Hepatocyte (in vitro differentiated cells): ENCODE measurements around the gene MPC1. TPM values are rescaled to one million over a fixed set of nuclear protein-coding genes. Genes with fewer than 3 reads are reported as not detected.
"Not testable (repeated sequence)": the region's sequence is repeated elsewhere in the genome, so short reads cannot be mapped to it uniquely, and the experiment has no call there.

Experiments used
- DNase-seq: peaks from one replicate; pipeline ENCODE4 v3.0.0-alpha.2; 2016; ENCODE audit warnings: low spot score
- H2AFZ ChIP-seq: fragments of 200-600 bp; sonication (generic); 2 replicates; pipeline ENCODE4 v1.6.0; 2016; ENCODE audit warnings: antibody characterized with exemption, mild to moderate bottlenecking
- H3K27ac ChIP-seq: fragments of 200-600 bp; sonication (generic); 2 replicates; pipeline ENCODE4 v1.5.1; 2016; ENCODE audit warnings: mild to moderate bottlenecking
- H3K27me3 ChIP-seq: fragments of 200-600 bp; sonication (generic); 2 replicates; pipeline ENCODE4 v1.6.1; 2016
- H3K36me3 ChIP-seq: fragments of 200-600 bp; sonication (generic); replicated peaks from 2 replicates; pipeline ENCODE4 v1.5.1; 2016; ENCODE audit warnings: low read depth; ENCODE audit not compliant: insufficient read depth
- H3K4me1 ChIP-seq: fragments of 200-600 bp; sonication (generic); 2 replicates; pipeline ENCODE4 v1.5.1; 2016; ENCODE audit warnings: mild to moderate bottlenecking, moderate library complexity; ENCODE audit not compliant: insufficient read depth
- H3K4me2 ChIP-seq: fragments of 200-600 bp; sonication (generic); 2 replicates; pipeline ENCODE4 v1.6.0; 2016
- H3K4me3 ChIP-seq: fragments of 200-600 bp; sonication (generic); 2 replicates; pipeline ENCODE4 v1.5.1; 2016; ENCODE audit warnings: mild to moderate bottlenecking
- H3K79me2 ChIP-seq: fragments of 200-600 bp; sonication (generic); 2 replicates; pipeline ENCODE4 v1.6.0; 2017; ENCODE audit warnings: mild to moderate bottlenecking
- H3K9me2 ChIP-seq: fragments of 200-600 bp; sonication (generic); replicated peaks from 2 replicates; pipeline ENCODE4 v1.6.0; 2017; ENCODE audit warnings: mild to moderate bottlenecking; ENCODE audit not compliant: insufficient read depth
- H3K9me3 ChIP-seq: fragments of 200-600 bp; sonication (generic); 2 replicates; pipeline ENCODE4 v1.5.1; 2016; ENCODE audit warnings: low read depth, mild to moderate bottlenecking
- H4K20me1 ChIP-seq: fragments of 200-600 bp; sonication (generic); 2 replicates; pipeline ENCODE4 v1.6.0; 2016; ENCODE audit warnings: mild to moderate bottlenecking; ENCODE audit not compliant: insufficient read depth, poor library complexity, severe bottlenecking
- CTCF ChIP-seq: fragments of 200-600 bp; sonication (generic); IDR thresholded peaks from 2 replicates; pipeline ENCODE4 v1.5.1; 2016; ENCODE audit warnings: antibody characterized with exemption, mild to moderate bottlenecking; ENCODE audit not compliant: poor library complexity
- EZH2 ChIP-seq: fragments of 200-600 bp; sonication (generic); IDR thresholded peaks from 2 replicates; pipeline ENCODE4 v1.6.1; 2016; ENCODE audit warnings: antibody characterized with exemption, mild to moderate bottlenecking, borderline replicate concordance
- EZH2phosphoT487 ChIP-seq: fragments of 200-600 bp; sonication (generic); IDR thresholded peaks from one replicate; pipeline ENCODE4 v1.6.1; 2018; ENCODE audit warnings: antibody characterized with exemption, mild to moderate bottlenecking, low read depth, moderate library complexity; ENCODE audit not compliant: unreplicated experiment, severe bottlenecking
- WGBS: methylation state at CpG from one replicate; pipeline ENCODE4 v1.1.6; 2016; ENCODE audit warnings: low lambda C conversion rate; ENCODE audit errors: missing lambda C conversion rate; 5-methylcytosine and 5-hydroxymethylcytosine counted together
- polyA plus RNA-seq: library from polyadenylated mRNA; unstranded; fragments of >200 nt; fragmentation: Nextera tagmentation; extraction: Ambion mirVana; gene quantifications from 2 replicates; pipeline ENCODE4 v1.2.1, GENCODE V29; 2016
- total RNA-seq: library from RNA; depleted of rRNA; stranded (reverse); fragments of >200 nt; gene quantifications from 2 replicates; pipeline ENCODE4 v1.2.3, GENCODE V29; 2014

The MPC1 gene
- total and polyA plus RNA-seq, 2 experiments from 2014 or later: 70.2 to 75.4 TPM

DNA sequence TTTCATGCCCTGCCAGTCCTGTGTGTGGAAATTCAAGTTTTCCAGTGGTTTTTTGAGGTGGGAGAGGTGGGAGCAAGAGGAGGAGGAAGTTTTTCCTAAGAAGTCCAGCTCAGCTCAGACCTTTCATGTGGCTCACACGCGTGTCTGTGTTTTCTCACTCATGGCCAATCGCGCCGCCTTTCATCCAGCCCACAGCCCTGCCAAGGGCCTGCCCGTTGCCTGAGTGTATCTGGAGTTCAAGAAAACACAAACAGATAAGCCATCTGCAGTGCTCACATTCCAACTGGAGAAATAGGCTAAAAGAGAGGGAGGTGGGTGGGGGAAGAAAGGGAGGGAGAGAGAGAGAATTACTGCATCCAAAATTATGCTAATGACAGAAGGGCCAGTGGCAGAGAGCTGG, 12.6 kb upstream of the MPC1 start:
- Histone ChIP-seq H3K9me2 (no peaks in the 10 kb centered on the region), H3K27ac (no peak overlapping the region), H3K4me3 (no peak overlapping the region), H2AFZ (no peak overlapping the region), H3K4me1 (no peaks in the 10 kb centered on the region), H3K4me2 (no peak overlapping the region), H4K20me1 (no peaks in the 10 kb centered on the region), H3K79me2 (no peaks in the 10 kb centered on the region), H3K9me3 (no peaks in the 10 kb centered on the region), H3K36me3 (no peaks in the 10 kb centered on the region), H3K27me3 (no peaks in the 10 kb centered on the region)
- TF ChIP-seq EZH2: no peak
- no peak for TF ChIP-seq CTCF
- no peak for TF ChIP-seq EZH2phosphoT487
- DNase-seq: no peak
- 38% methylated on average over 6 of the region's 6 CpGs for WGBS

DNA sequence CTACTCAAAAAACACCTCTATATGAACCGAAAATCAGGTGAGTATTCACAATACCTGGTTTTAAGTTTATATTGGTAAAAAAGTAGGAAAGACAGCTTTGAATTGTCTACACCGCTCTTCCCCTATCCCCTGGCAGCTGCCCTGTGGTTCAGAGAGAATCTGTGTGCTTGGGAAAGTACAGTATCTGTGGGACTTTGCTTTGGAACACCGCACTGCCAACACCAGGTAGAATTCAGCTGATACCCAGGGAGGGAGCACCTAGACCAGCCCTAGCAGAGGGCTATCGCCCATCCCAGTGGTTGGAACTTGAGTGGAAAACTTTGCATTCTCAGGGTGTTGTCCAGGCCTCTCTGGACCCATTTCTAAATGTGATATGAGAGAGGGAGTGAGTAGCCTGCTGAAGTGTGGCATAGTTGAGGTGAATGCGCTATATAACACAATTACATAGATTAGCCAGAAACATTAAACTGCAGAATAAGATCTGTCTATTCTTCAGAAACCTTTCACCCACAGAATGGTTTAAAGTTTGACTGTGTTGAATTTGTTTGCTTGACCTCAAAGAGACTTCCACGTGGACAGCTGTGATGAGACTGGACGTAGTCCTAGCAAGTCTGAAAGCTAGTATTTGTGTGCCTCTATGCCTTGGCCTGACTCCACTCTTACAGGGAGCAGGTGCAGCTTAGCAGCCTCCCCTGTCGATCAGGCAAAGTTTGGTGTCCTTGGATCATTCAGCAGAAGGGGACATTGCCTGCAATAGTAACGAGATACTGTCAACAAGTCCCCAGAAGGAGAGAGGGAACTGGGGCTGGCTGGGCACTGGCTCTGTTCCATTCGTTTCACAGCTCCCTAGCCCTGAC, 11.5 kb upstream of the MPC1 start:
- Histone ChIP-seq H2AFZ (no peak overlapping the region), H3K36me3 (no peaks in the 10 kb centered on the region), H3K4me3 (no peak overlapping the region), H3K27me3 (no peaks in the 10 kb centered on the region), H4K20me1 (no peaks in the 10 kb centered on the region), H3K79me2 (no peaks in the 10 kb centered on the region), H3K4me1 (no peaks in the 10 kb centered on the region), H3K4me2 (no peak overlapping the region), H3K9me2 (no peaks in the 10 kb centered on the region), H3K9me3 (no peaks in the 10 kb centered on the region), H3K27ac (no peak overlapping the region)
- TF ChIP-seq EZH2: no peak
- TF ChIP-seq EZH2phosphoT487: no peak
- TF ChIP-seq CTCF: no peak
- 82% methylated on average over 10 of the region's 10 CpGs for WGBS
- DNase-seq: no peak

DNA sequence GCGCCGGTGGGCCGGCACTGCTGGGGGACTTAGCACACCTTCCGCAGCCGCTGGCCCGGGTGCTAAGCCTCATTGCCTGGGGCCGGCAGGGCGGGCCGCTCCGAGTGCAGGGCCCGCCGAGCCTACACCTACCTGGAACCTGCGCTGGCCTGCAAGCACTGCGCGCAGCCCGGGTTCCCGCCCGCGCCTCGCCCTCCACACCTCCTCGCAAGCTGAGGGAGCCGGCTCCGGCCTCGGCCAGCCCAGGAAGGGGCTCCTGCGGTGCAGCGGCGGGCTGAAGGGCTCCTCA, 10.7 kb upstream of the MPC1 start:
- Histone ChIP-seq H3K27me3 (no peaks in the 10 kb centered on the region), H4K20me1 (no peaks in the 10 kb centered on the region), H3K79me2 (no peaks in the 10 kb centered on the region), H3K4me2 (no peak overlapping the region), H3K4me3 (no peak overlapping the region), H3K4me1 (no peaks in the 10 kb centered on the region), H3K9me3 (no peaks in the 10 kb centered on the region), H2AFZ (no peak overlapping the region), H3K9me2 (no peaks in the 10 kb centered on the region), H3K36me3 (no peaks in the 10 kb centered on the region), H3K27ac (no peak overlapping the region)
- TF ChIP-seq EZH2: no peak
- TF ChIP-seq CTCF: no peak
- no peak for TF ChIP-seq EZH2phosphoT487
- WGBS: 95% methylated on average over 24 of the region's 27 CpGs
- no peak for DNase-seq

GRCh38 chr6:166392755-166393534, 10.2 kb upstream of the MPC1 start:
- H3K36me3 ChIP-seq, H3K27ac ChIP-seq, H3K9me3 ChIP-seq, H3K4me1 ChIP-seq, H3K79me2 ChIP-seq, H3K4me2 ChIP-seq, H3K4me3 ChIP-seq, DNase-seq, H4K20me1 ChIP-seq, H3K27me3 ChIP-seq, H2AFZ ChIP-seq, H3K9me2 ChIP-seq: not testable (repeated sequence)
- WGBS: 90% methylated on average over 25 of the region's 30 CpGs
